Measurements from ENCODE around the gene RHOBTB1. TPM values are rescaled to one million over a fixed set of nuclear protein-coding genes. Genes with fewer than 3 reads are reported as not detected.

RHOBTB1 gene
- total RNA-seq, 1 donor, result 15.8 TPM

DNA sequence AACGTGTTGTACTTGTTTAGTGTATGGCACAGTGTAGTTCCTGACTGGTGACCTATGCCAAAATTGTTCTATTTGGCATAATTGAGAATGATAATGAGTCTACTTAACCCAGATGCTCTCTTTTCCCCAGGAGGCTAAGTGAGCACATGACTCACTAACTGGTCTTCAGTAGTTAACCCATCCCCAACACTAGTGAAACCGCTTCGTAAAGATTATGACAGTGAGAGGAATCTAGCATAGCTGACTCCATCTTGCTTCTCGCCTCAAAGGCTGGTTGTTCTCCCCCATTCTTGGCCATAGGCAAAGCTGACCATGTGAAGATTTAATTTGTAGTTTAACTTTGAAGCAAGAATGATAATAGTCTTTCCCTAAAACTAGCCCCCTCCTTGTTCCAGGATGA is 118.5 kb downstream of the RHOBTB1 start:
- TF ChIP-seq, protein P1, sequence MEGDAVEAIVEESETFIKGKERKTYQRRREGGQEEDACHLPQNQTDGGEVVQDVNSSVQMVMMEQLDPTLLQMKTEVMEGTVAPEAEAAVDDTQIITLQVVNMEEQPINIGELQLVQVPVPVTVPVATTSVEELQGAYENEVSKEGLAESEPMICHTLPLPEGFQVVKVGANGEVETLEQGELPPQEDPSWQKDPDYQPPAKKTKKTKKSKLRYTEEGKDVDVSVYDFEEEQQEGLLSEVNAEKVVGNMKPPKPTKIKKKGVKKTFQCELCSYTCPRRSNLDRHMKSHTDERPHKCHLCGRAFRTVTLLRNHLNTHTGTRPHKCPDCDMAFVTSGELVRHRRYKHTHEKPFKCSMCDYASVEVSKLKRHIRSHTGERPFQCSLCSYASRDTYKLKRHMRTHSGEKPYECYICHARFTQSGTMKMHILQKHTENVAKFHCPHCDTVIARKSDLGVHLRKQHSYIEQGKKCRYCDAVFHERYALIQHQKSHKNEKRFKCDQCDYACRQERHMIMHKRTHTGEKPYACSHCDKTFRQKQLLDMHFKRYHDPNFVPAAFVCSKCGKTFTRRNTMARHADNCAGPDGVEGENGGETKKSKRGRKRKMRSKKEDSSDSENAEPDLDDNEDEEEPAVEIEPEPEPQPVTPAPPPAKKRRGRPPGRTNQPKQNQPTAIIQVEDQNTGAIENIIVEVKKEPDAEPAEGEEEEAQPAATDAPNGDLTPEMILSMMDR (IDR thresholded peaks at IDR 0.05; ENCODE audit: insufficient read depth, low read length), result no peak
- no peak overlapping the region for H3K4me3 ChIP-seq (ENCODE audit: low read depth, low read length)
- DNase-seq (ENCODE audit: low read depth), result no peak

DNA sequence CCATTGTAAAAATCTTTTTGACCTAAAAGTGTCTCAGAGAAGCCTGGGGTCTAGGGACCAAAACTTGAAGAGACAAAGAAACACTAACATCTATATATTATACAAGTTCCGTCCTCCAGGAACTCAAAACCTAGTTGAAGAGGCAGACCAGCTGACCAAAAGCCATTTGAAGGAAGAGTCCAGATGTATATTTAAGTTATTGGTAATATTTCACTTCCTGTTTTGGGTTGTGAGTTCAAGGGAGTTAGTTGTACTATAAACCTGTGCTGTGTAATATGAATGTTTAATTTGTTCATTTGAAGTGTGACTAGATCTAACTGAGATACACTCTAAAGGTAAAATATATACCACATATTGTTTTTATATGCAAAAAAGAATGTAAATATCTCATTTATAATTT is 120.7 kb downstream of the RHOBTB1 start:
- no peak for DNase-seq (ENCODE audit: low read depth)
- no peak overlapping the region for H3K4me3 ChIP-seq (ENCODE audit: low read depth, low read length)
- TF ChIP-seq, protein P1 (IDR thresholded peaks at IDR 0.05; ENCODE audit: insufficient read depth, low read length), result no peak

DNA sequence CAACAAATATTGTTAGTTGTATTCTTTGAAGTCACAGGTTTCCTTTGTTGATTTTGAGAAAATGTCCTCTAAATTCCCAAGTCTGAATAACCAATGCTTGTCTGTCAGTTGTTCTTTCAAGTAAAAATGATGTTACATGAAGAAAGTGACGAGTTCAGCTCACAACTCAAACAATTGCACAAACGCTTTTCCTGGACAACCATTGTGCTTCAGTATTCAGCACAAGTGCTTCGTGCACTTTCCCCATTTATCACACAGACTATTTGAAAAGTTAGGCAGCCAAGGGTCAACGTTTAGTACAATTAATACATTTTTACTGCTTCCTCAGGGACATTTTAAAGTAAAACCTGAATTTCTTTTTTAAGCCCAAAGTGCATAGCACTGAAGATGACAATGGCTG is 121.2 kb downstream of the RHOBTB1 start:
- DNase-seq (ENCODE audit: low read depth), result no peak
- TF ChIP-seq, protein P1 (IDR thresholded peaks at IDR 0.05; ENCODE audit: insufficient read depth, low read length), result no peak
- H3K4me3 ChIP-seq (ENCODE audit: low read depth, low read length), result no peak overlapping the region

DNA sequence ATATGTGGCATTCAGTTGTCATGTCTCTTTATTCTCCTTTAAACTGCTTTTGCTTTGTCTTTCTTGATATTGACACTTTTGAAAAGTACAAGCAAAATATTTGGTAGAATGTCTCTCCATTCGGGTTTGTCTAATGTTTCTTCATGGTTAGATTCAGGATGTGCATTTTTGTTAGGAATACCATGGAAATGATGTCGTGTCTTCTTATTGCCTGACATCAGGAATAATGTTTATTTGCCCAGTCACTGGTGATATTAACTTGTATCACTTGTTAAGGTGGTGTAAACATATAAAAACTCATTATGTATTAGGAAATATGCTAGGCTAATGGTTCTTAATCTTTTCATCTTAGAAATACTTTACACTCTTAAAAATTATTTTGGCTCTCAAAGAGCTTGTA is 122.3 kb downstream of the RHOBTB1 start:
- H3K4me3 ChIP-seq (ENCODE audit: low read depth, low read length), result no peak overlapping the region
- TF ChIP-seq, protein P1 (IDR thresholded peaks at IDR 0.05; ENCODE audit: insufficient read depth, low read length), result no peak
- no peak for DNase-seq (ENCODE audit: low read depth)

DNA sequence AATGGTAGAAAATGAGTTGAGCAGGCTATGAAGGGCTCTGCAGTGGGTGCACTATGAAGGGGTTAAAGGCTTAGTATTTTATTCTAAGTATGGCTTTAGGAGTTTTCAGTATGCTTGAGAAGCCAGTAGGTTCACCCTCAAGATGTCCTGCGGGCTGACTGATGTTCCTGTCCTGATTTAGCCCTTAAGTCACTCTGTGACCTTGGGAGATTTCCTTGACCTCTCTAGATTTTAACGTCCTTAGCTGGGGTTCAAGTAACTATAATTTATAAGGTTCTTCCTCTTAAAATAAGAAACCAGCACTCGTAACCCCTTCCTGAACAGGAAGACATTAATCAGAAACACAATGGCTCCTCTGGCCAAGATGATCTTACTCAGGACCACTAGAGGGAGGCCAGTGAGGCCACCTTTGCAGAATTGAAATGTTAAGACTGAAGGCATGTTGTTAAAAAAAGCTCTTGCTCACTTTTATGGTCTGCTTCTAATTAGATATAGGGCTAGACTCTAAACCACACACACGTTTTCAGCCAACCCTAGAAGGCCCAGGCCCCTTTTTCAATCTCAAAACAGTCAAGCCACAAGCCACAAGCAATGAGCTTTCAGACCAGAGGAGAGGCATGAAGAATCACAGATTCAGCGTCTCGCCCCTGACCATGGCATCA is 123.8 kb downstream of the RHOBTB1 start:
- TF ChIP-seq, protein P1 (IDR thresholded peaks at IDR 0.05; ENCODE audit: insufficient read depth, low read length), result peak; percentile 57
- no peak overlapping the region for H3K4me3 ChIP-seq (ENCODE audit: low read depth, low read length)
- peak; percentile 71 for DNase-seq (ENCODE audit: low read depth)

Small RNAs within 50 kb of the gene (small RNA-seq; reads per million reads assigned to genes)
- gene RNU2-72P, result 2.0 reads per million, percentile 69 among the genes with 10 or more reads in this experiment

Other genes starting within 250 kb of the RHOBTB1 start
- 0.90 and 82.9 TPM in 2 replicates for gene CDK1, start 165.7 kb downstream of the RHOBTB1 start, total RNA-seq (ENCODE audit: low replicate concordance)